Uterus (tissue), 4 donors: Measurements from ENCODE around the gene ORAI2. TPM values are rescaled to one million over a fixed set of nuclear protein-coding genes. Genes with fewer than 3 reads are reported as not detected.

Experiments
- DNase-seq, 2 donors: peaks; one replicate each; pipeline ENCODE4 v3.0.0-alpha.2; 2019 to 2020
- H3K27ac ChIP-seq, 2 donors: fragments of 200-600 bp; sonication (generic); 1 replicate in 1 of 2; 2 replicates in 1 of 2; pipeline ENCODE4 v1.5.1; 2016 to 2018
- H3K27me3 ChIP-seq, 2 donors: fragments of 200-600 bp; sonication (generic); one replicate each; pipeline ENCODE4 v1.5.1; 2018 to 2019; ENCODE audit warnings: control low read depth in 1 of 2
- H3K36me3 ChIP-seq, 2 donors: fragments of 200-600 bp; sonication (generic); one replicate each; pipeline ENCODE4 v1.5.1; 2019; ENCODE audit warnings: control low read depth in 1 of 2
- H3K4me1 ChIP-seq, 2 donors: fragments of 200-600 bp; sonication (generic); one replicate each; pipeline ENCODE4 v1.5.1; 2018 to 2019; ENCODE audit warnings: control low read depth in 1 of 2
- H3K4me3 ChIP-seq, 2 donors: fragments of 200-600 bp; sonication (generic); 1 replicate in 1 of 2; 2 replicates in 1 of 2; pipeline ENCODE4 v1.5.1; 2018 to 2019; ENCODE audit warnings: mild to moderate bottlenecking in 1 of 2
- H3K9me3 ChIP-seq, 2 donors: fragments of 200-600 bp; sonication (generic); one replicate each; pipeline ENCODE4 v1.5.1; 2019; ENCODE audit warnings: control low read depth in 1 of 2
- POLR2A ChIP-seq, 2 donors: fragments of 450-650 bp; IDR thresholded peaks; one replicate each; pipeline ENCODE4 v1.6.1; 2016; ENCODE audit warnings: antibody characterized with exemption in 2 of 2, mild to moderate bottlenecking in 1 of 2, moderate library complexity in 1 of 2
- intact Hi-C: fragments of 100-400 bp; cut with DNase I; formaldehyde crosslinking; loops from one replicate; pipeline ENCODE4 v1.15.1; 2023; ENCODE audit warnings: low total_unique reads
- total RNA-seq, 4 donors: library from RNA; depleted of rRNA in 3 of 4; stranded (reverse); fragments of >200 nt in 3 of 4; gene quantifications; one replicate each; pipeline versions ENCODE4 v1.1.0 to v1.2.4, GENCODE V29; 2014 to 2023
- TF ChIP-seq, protein P1 (sequence below), 4 experiments: fragments of 200-600 bp in 2 of 4; fragments of 450-650 bp in 2 of 4; sonication (generic) in 2 of 4; IDR thresholded peaks; one replicate each; pipeline ENCODE4 v1.5.1; 2016 to 2019; ENCODE audit warnings: antibody characterized with exemption in 4 of 4, mild to moderate bottlenecking in 2 of 4, moderate library complexity in 1 of 4
- donor health status: DM: yes; HTN: yes; CAD: no.

Gene ORAI2
- total RNA-seq, 4 donors from 2014 or later = 15.6 to 48.9 (median 39.0) TPM

DNA sequence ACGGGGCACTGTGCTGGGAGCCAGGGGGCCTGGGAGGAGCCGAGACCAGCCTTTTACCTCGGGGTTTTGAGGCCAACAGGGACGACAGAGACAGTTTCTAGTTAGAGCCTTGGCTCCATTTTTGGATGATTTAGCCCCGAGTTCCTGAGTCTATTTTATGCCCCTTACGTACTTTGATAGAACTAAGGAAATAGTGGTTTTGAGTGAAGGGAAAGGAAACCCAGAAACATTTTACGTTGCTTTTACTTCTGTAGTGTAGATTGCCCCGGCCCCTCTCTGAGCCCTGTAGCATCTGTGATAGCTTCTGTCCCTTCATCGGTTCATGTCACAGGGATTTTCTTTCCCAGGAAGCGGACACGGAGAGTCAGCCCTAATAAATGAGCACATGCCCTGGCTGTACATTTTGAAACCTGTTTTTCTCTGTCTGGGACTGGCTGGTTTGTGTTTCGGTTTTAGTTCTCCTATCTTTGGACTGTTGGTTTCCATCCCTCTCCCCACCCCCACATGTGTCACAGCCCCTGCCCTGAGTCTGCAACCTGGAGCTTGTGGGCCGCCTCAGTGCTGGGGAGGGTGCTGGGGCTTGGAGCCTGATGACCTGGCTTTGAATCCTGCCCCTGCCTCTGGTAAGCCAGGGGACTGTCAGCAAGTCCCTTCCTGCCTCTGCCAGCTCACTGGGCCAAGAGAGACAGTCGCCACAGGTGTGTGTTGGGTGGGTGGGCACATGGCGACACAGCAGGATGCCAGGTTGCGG, 6.9 kb upstream of the ORAI2 start:
- Histone ChIP-seq H3K4me1 (no peaks in the 10 kb centered on the region), H3K4me3 (no peak overlapping the region), H3K27ac (no peak overlapping the region), H3K27me3 (no peaks in the 10 kb centered on the region), H3K9me3 (no peaks in the 10 kb centered on the region), H3K36me3 (no peaks in the 10 kb centered on the region)
- no peak for TF ChIP-seq POLR2A (IDR thresholded peaks at IDR 0.05)
- TF ChIP-seq, protein P1, sequence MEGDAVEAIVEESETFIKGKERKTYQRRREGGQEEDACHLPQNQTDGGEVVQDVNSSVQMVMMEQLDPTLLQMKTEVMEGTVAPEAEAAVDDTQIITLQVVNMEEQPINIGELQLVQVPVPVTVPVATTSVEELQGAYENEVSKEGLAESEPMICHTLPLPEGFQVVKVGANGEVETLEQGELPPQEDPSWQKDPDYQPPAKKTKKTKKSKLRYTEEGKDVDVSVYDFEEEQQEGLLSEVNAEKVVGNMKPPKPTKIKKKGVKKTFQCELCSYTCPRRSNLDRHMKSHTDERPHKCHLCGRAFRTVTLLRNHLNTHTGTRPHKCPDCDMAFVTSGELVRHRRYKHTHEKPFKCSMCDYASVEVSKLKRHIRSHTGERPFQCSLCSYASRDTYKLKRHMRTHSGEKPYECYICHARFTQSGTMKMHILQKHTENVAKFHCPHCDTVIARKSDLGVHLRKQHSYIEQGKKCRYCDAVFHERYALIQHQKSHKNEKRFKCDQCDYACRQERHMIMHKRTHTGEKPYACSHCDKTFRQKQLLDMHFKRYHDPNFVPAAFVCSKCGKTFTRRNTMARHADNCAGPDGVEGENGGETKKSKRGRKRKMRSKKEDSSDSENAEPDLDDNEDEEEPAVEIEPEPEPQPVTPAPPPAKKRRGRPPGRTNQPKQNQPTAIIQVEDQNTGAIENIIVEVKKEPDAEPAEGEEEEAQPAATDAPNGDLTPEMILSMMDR (IDR thresholded peaks at IDR 0.05) = no peak
- intact Hi-C loops = no loop called here
- DNase-seq = no peak

DNA sequence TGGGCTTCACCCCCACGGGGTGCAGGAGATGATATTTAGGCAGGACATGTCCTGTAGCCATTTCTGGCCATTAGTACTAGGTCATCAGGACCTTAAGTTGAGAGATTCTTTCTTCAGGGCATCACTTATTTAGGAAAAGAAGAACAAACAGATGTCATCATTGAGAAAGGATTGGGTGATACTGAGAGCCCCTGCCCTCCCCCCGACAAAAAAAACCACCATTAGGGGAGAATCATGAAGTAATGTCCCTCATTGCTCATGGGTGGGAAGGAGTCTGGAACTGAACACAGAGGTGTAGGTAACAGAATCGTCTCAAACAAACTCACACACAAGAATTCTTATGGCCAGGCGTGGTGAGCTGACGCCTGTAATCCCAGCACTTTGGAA, 6.4 kb upstream of the ORAI2 start:
- no peaks in the 10 kb centered on the region for H3K27me3 ChIP-seq

DNA sequence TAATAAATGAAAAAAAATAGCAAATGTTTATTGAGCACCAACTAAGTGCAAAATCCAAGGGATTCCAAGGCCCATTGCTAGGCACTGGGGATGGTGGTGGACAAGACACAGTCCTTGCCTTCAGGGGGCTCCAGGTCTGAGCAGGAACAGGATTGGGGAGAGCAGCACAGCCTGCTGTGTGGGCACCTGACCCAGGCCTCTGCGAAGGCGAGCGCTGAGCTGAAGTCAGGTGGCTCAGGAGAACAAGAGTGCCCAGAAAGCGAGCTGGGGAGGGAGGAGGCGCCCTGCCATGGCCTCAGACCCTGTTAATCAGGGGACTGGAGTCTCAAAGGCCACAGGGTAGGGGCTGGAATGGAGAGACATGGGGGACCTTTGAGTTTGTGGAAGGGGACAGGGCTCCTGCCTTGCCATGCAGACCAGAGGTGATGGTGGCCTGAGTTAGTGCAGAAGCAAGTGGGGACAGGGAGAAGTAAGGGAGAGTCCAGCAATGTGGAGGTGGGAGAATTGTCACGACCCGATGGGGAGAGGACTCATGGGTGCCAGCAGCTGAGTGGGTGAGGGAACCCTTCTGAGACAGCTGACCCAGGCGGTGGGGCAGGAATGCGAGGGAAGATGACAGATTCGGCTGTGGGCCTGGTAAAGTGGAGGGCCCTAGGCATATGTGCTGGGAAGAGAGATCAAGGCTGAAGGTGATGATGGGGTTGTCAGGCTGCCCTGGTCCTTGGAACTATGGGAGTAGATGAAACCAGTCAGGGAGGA, 4.1 kb upstream of the ORAI2 start:
- H3K4me3 ChIP-seq = no peak overlapping the region
- H3K36me3 ChIP-seq = no peaks in the 10 kb centered on the region
- no peak for DNase-seq
- no peaks in the 10 kb centered on the region for H3K9me3 ChIP-seq
- intact Hi-C loops = no loop called here
- no peaks in the 10 kb centered on the region for H3K4me1 ChIP-seq
- H3K27ac ChIP-seq = no peak overlapping the region
- no peaks in the 10 kb centered on the region for H3K27me3 ChIP-seq
- no peak for TF ChIP-seq POLR2A (IDR thresholded peaks at IDR 0.05)
- TF ChIP-seq, protein P1 (IDR thresholded peaks at IDR 0.05) = no peak

More for the DNA sequence above, 6.4 kb upstream of the ORAI2 start:
- intact Hi-C loops = no loop called here
- TF ChIP-seq, protein P1 (IDR thresholded peaks at IDR 0.05) = no peak
- TF ChIP-seq POLR2A (IDR thresholded peaks at IDR 0.05) = no peak
- H3K36me3 ChIP-seq = no peaks in the 10 kb centered on the region
- no peak for DNase-seq
- H3K27ac ChIP-seq = no peak overlapping the region
- H3K4me1 ChIP-seq = no peaks in the 10 kb centered on the region
- no peaks in the 10 kb centered on the region for H3K9me3 ChIP-seq
- no peak overlapping the region for H3K4me3 ChIP-seq

DNA sequence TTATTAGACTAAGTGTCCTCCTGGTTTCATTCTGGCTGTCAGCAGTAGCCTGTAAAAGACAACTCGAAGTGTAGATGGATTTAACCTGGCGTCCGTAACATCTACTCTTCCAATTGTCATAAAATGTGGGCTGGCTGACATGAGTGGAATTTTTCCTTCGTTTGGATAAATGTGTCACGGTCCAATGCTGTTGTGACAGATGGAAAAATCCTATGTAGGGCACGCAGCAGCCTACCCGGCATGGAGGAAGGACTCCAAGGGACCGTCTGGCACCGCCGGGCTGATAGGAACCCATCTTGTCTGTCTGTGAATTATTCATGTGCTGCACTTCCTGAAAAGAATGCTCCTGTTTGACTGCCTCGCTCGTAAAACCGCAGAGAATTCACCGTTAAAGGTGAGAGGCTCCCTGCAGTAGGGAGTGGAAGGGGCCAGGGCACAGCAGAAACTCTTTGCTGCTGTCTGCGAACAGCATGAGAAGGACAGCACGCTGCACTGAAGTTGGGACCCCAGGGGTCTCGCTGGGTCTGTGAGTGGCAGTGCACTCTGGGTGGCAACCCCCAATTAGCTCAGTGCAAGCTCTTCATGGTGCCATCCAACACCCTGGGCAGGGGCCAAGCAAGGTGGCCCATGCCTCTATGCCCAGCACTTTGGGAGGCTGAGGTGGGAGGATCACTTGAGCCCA, 1.6 kb upstream of the ORAI2 start:
- Histone ChIP-seq H3K27ac (peak overlapping the region; percentile 5 to 81), H3K27me3 (no peaks in the 10 kb centered on the region), H3K9me3 (no peaks in the 10 kb centered on the region), H3K4me1 (no peaks in the 10 kb centered on the region), H3K36me3 (no peaks in the 10 kb centered on the region), H3K4me3 (no peak overlapping the region)
- intact Hi-C loops = no loop called here
- no peak for DNase-seq
- TF ChIP-seq POLR2A (IDR thresholded peaks at IDR 0.05) = no peak
- TF ChIP-seq, protein P1 (IDR thresholded peaks at IDR 0.05) = no peak
